HG02759 (cell line): ENCODE measurements around the gene CTCFL.

ENCODE experiments used
- ATAC-seq: cut with Tn5 transposase; IDR thresholded peaks from one replicate; pipeline ENCODE4 v1.9.1; 2021; ENCODE audit warnings: mild to moderate bottlenecking, moderate library complexity; ENCODE audit not compliant: unreplicated experiment

The CTCFL gene

GRCh38 chr20:57469418-57470211, 55.3 kb downstream of the CTCFL start:
- ATAC-seq: no peak

GRCh38 chr20:57468523-57469417, 56.2 kb downstream of the CTCFL start:
- ATAC-seq: no peak

- ATAC-seq: no peak
Observed at GRCh38 chr20:57467742-57468141, 57.2 kb downstream of the CTCFL start.

GRCh38 chr20:57465943-57466342, 59.0 kb downstream of the CTCFL start:
- ATAC-seq: no peak

- no peak for ATAC-seq
Observed at GRCh38 chr20:57465486-57465885, 59.5 kb downstream of the CTCFL start.

GRCh38 chr20:57464642-57465211, 60.2 kb downstream of the CTCFL start:
- ATAC-seq: no peak

GRCh38 chr20:57462781-57463180, 62.2 kb downstream of the CTCFL start:
- ATAC-seq: no peak

- no peak for ATAC-seq
Observed at GRCh38 chr20:57461726-57462125, 63.2 kb downstream of the CTCFL start.

GRCh38 chr20:57460781-57461465, 64.0 kb downstream of the CTCFL start:
- no peak for ATAC-seq

GRCh38 chr20:57459897-57460296, 65.0 kb downstream of the CTCFL start:
- no peak for ATAC-seq

- ATAC-seq: no peak
Observed at GRCh38 chr20:57459278-57459677, 65.7 kb downstream of the CTCFL start.

- ATAC-seq: no peak
Observed at GRCh38 chr20:57458400-57459160, 66.4 kb downstream of the CTCFL start.

GRCh38 chr20:57457243-57458095, 67.5 kb downstream of the CTCFL start:
- no peak for ATAC-seq

- no peak for ATAC-seq
Observed at GRCh38 chr20:57456116-57456515, 68.8 kb downstream of the CTCFL start.

GRCh38 chr20:57455386-57455785, 69.6 kb downstream of the CTCFL start:
- ATAC-seq: no peak

GRCh38 chr20:57451795-57452661, 72.9 kb downstream of the CTCFL start:
- ATAC-seq: peak; percentile 36

GRCh38 chr20:57451431-57451794, 73.5 kb downstream of the CTCFL start:
- ATAC-seq: no peak

- ATAC-seq: peak; percentile 28
Observed at GRCh38 chr20:57450931-57451330, 74.0 kb downstream of the CTCFL start.
